ENCODE measurements around the gene FBXO2.

The FBXO2 gene, protein sequence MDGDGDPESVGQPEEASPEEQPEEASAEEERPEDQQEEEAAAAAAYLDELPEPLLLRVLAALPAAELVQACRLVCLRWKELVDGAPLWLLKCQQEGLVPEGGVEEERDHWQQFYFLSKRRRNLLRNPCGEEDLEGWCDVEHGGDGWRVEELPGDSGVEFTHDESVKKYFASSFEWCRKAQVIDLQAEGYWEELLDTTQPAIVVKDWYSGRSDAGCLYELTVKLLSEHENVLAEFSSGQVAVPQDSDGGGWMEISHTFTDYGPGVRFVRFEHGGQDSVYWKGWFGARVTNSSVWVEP

GRCh38 chr1:11654137-11654938, at the start of gene FBXO2, which contains the start of gene FBXO44:
FBXO2 (minus strand) TSS chr1:11654429; CDS start chr1:11654340, 89 bp downstream.
FBXO44 (plus strand) TSS chr1:11654877; CDS start chr1:11655836, 959 bp downstream.
- peak; percentile 88 for DNase-seq (ENCODE audit: low spot score)

DNA sequence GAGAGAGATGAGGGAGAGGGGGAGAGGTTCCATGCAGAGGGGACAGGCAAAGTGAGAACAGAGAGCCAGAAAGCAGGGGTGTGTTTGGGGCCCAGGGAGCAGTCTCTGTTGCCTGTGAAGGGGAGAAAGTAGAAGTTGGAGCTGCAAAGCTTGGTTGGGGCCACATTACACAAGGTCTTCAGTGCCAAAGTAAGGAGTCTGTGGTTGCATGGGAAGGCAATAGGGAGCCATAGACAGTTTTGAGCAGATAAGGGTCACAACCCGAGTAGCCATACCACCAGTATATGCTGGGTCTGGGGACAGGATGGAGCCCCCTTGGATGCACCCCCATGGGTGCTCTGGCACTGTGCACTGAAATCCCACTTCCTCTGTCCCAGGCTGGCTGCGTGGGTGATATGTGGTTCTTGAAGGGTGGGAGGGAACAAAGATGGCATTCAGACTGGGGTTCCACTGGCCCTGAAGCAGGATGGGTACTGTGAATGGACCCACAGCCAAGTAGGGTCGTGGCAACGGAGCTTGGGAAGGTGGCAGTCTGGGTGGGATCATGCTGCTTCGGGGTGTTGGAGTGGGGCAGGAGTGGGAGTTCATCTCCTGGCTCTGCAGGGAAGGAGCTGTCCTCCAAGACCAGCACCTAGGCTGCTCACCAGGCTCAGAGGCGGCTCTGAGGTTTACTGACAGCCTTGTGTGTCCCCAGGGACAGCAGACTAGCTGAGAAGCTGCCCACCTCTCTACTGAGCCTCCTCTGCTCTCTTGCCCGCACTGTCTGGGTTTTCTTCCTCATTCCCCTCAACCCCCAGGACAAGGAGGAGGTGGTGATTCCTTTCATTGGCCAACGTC, 49.3 kb upstream of the FBXO2 start:
- no peak for DNase-seq (ENCODE audit: low spot score)

- DNase-seq (ENCODE audit: low spot score): no peak
These were observed 48.0 kb upstream of the FBXO2 start for GRCh38 chr1:11701981-11702803.

DNA sequence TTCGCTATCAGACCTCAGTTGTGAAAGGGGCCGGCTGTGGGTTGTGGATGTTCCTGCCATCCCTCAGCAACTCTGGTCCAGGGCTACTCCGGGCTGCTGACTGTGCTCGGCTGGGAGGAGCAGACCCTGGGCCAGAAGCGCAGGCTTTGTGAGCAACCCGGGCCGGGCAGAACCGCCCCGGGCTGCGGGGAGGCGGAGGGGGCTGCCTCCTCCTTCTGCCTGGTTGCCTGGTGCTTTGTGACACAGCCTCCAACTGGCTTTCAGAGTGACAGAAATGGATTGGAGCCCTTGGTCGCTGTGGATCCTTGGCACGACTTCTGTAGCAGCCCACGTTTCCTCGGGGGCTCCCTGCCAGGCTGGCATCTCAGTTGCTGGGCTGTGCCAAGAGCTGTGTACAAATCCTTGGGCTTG, 47.3 kb upstream of the FBXO2 start:
- no peak for DNase-seq (ENCODE audit: low spot score)

GRCh38 chr1:11700601-11701467, 46.6 kb upstream of the FBXO2 start:
- no peak for DNase-seq (ENCODE audit: low spot score)

- no peak for DNase-seq (ENCODE audit: low spot score)
These were observed 43.6 kb upstream of the FBXO2 start for GRCh38 chr1:11697893-11698210.

GRCh38 chr1:11697188-11697892, 43.1 kb upstream of the FBXO2 start:
- no peak for DNase-seq (ENCODE audit: low spot score)

- DNase-seq (ENCODE audit: low spot score): no peak
These were observed 41.6 kb upstream of the FBXO2 start for GRCh38 chr1:11695861-11696260.

GRCh38 chr1:11693917-11694316, 39.7 kb upstream of the FBXO2 start:
- no peak for DNase-seq (ENCODE audit: low spot score)

GRCh38 chr1:11693024-11693590, 38.9 kb upstream of the FBXO2 start:
- DNase-seq (ENCODE audit: low spot score): no peak

GRCh38 chr1:11691928-11692711, 37.9 kb upstream of the FBXO2 start:
- peak; percentile 36 for DNase-seq (ENCODE audit: low spot score)

DNA sequence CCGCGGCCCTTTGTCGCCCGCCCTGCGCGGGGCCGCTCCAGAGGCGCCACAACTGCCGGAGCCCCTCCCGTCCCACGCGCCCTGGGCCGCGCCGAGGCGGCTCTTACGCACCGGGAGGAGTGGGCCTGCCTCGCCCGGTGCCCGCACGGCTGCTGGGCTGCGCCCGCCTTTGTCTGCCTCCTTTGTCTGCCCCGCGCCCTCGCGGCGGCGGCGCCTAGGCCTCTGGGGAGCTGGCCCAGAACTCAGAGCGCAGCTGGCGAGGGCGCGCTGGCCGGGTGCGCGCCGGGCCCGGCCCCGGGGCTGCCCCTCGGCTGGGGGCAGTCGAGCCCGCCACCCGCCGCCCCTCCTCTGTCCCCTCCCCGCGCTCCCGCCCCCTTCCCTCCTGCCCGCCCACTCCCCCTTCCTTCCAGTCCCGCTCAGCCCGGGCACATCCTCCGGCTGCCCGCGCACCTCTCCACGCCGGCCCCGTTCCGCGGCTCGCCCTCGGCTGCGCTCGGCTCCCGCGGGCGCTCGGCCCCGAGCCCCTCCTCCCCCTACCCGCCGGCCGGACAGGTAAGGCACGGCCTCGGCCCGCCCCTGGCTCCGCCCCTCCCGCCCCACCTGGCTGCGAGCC, 37.2 kb upstream of the FBXO2 start, which contains the start of gene DRAXIN:
DRAXIN (plus strand) TSS at position 409 of the 613 bp plus-strand sequence. CDS start 14,549 bp downstream, outside the sequence.
- DNase-seq (ENCODE audit: low spot score): peak; percentile 90

DNA sequence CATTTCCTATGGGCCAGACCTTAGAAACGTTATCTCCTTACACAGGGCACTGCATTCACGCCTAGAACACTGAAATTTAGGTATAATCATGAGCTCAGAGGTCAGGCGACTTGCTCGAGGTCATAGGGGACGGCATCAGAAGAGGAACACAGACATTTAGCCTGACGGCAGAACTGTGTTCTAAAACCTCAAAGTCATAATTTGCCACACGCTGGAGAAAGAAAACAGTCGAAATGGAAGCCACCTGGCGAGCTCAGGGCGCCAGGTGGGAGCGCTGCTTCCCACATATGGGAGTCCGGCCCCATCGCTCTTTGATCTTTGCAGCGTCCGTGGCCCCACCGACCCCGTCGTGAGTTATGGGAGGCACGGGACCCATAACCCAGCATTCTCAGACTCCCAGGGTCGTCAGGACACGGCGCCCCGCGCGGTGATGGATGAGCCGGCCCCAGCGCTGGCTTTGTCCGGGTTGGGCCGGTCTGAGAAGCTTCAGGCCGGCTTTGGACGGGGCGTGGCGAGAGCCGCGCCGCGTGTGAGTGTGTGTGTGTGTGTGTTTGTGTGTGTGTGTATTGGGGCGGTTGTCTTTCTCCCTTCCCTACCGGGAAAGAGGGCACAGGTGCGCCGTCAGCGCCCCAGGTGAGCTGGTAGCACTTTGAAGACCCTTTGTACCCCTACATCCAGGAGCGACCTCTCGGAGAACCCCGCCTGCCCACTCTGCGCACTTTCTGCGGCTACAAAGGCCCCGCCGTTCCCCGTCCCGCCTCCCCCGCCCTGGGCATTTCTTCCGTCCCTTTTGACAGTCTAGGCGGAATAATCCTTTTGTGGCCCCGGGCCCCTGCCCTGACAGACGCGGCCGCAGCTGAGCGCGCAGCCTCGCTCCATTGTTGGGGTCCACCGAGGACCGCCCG, 36.4 kb upstream of the FBXO2 start:
- no peak for DNase-seq (ENCODE audit: low spot score)

- no peak for DNase-seq (ENCODE audit: low spot score)
These were observed 34.3 kb upstream of the FBXO2 start for GRCh38 chr1:11688506-11688905.

DNA sequence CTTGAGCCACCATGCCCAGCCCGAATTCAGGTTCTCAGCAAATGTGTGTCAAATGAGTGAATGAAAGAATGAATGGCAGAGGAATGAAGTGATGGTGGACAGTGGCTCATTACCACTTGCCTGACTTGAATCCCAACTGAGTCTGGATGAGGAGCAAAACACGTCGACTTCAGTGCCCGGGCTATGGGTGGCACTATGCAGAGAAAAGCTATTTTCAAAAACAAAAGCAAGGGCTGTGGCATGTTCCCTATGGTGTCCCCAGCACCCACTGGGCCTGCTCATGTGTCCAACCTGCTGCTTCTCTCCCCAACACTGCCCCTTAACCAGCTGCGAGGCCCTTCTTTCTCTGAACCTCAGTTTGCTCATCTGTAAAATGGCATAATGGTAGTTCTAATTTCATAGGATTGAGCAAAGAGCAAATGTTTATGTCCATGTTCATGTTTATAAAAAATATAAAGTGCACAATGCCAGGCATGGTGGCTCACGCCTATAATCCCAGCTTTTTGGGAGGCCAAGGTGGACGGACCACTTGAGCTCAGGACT, 31.1 kb upstream of the FBXO2 start:
- no peak for DNase-seq (ENCODE audit: low spot score)

- DNase-seq (ENCODE audit: low spot score): no peak
These were observed 29.8 kb upstream of the FBXO2 start for GRCh38 chr1:11684070-11684469.

DNA sequence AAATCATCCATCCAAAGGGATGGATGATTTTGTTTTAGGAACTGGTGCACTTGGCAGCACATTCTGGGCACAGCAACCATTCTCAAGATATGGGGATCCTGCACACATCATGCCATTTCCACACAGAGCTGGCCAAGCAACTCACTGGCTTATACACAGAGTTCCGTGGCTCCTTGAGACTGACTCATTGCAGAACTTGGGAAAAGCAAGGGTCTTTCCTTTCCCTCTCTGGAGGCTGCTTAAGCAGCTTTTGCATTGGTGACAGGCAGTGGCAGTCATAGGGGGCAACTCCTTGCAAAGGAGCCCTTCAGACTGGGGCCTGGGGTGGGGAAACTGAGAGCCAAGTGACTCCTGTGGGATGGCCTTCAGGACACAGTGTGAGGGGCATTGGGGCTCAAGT, 28.6 kb upstream of the FBXO2 start:
- DNase-seq (ENCODE audit: low spot score): no peak

Measured in iPS-NIHi11 (cell line).